Body of pancreas (tissue), 4 donors: ENCODE data around the gene SLC12A2.

Experiments used
- CTCF ChIP-seq, 7 experiments: fragments of 450-650 bp in 4 of 7; fragments of 200-600 bp in 3 of 7; sonication (generic) in 3 of 7; IDR thresholded peaks; one replicate each; pipeline ENCODE4 v1.5.1; 2016 to 2019; ENCODE audit warnings: antibody characterized with exemption in 7 of 7
- POLR2A ChIP-seq, 3 donors: fragments of 450-650 bp; IDR thresholded peaks; one replicate each; pipeline ENCODE4 v1.6.1; 2016; ENCODE audit warnings: antibody characterized with exemption in 3 of 3, mild to moderate bottlenecking in 2 of 3

GRCh38 chr5:128083811-128084227 lies 253 bp downstream of the SLC12A2 start:
- peak in 5 of 7 experiments; percentile 7 to 58 (median 42) for TF ChIP-seq CTCF (IDR thresholded peaks at IDR 0.05)
- TF ChIP-seq POLR2A (IDR thresholded peaks at IDR 0.05): peak in 1 of 3 donors; percentile 69
